Sigmoid colon (tissue), 3 donors: ENCODE data around the gene MAPRE2.

Source experiments
- CTCF ChIP-seq, 4 experiments: fragments of 450-650 bp in 3 of 4; fragments of 200-600 bp in 1 of 4; IDR thresholded peaks; one replicate each; pipeline ENCODE4 v1.5.1; 2016 to 2019; ENCODE audit warnings: antibody characterized with exemption in 4 of 4, mild to moderate bottlenecking in 3 of 4, moderate library complexity in 2 of 4
- POLR2A ChIP-seq, 2 donors: fragments of 450-650 bp; IDR thresholded peaks; one replicate each; pipeline ENCODE4 v1.6.1; 2016; ENCODE audit warnings: antibody characterized with exemption in 2 of 2, mild to moderate bottlenecking in 2 of 2, moderate library complexity in 2 of 2

GRCh38 chr18:34991561-34991960 is 49.7 kb upstream of the MAPRE2 start:
- TF ChIP-seq POLR2A (IDR thresholded peaks at IDR 0.05) = no peak
- no peak for TF ChIP-seq CTCF (IDR thresholded peaks at IDR 0.05)
